Esophagus muscularis mucosa (tissue), 4 donors: Measurements from ENCODE around the gene AIF1L. TPM values are rescaled to one million over a fixed set of nuclear protein-coding genes. Genes with fewer than 3 reads are reported as not detected.
"Not testable (repeated sequence)": the region's sequence is repeated elsewhere in the genome, so short reads cannot be mapped to it uniquely, and the experiment has no call there.

Experiments
- DNase-seq: peaks from one replicate; pipeline ENCODE4 v3.0.0-alpha.2; 2017; ENCODE audit errors: extremely low spot score
- H3K27ac ChIP-seq, 4 donors: fragments of 200-600 bp; sonication (generic); replicated peaks in 1 of 4; 1 replicate in 3 of 4; 2 replicates in 1 of 4; pipeline ENCODE4 v1.5.1; 2016 to 2019; ENCODE audit warnings: mild to moderate bottlenecking in 1 of 4
- H3K27me3 ChIP-seq, 4 donors: fragments of 200-600 bp; sonication (generic); one replicate each; pipeline versions ENCODE4 v1.5.1 to v1.6.0; 2016 to 2019
- H3K36me3 ChIP-seq, 4 donors: fragments of 200-600 bp; sonication (generic); one replicate each; pipeline ENCODE4 v1.5.1; 2016 to 2019
- H3K4me1 ChIP-seq, 4 donors: fragments of 200-600 bp; sonication (generic); one replicate each; pipeline ENCODE4 v1.5.1; 2016 to 2019
- H3K4me3 ChIP-seq, 4 donors: fragments of 200-600 bp; sonication (generic); 1 replicate in 2 of 4; 2 replicates in 2 of 4; pipeline ENCODE4 v1.5.1; 2016 to 2019; ENCODE audit warnings: mild to moderate bottlenecking in 4 of 4, moderate library complexity in 1 of 4
- H3K9me3 ChIP-seq, 4 donors: fragments of 200-600 bp; sonication (generic); 1 replicate in 3 of 4; 2 replicates in 1 of 4; pipeline ENCODE4 v1.5.1; 2016 to 2019
- EP300 ChIP-seq: sonication (generic); formaldehyde crosslinking; IDR thresholded peaks from one replicate; pipeline ENCODE4 v1.6.1; 2017; ENCODE audit warnings: antibody characterized with exemption
- POLR2A ChIP-seq: fragments of 450-650 bp; IDR thresholded peaks from one replicate; pipeline ENCODE4 v1.6.1; 2017; ENCODE audit warnings: antibody characterized with exemption, moderate library complexity, mild to moderate bottlenecking, low read depth
- POLR2AphosphoS5 ChIP-seq, 2 donors: sonication (generic); formaldehyde crosslinking; IDR thresholded peaks; one replicate each; pipeline ENCODE4 v1.6.1; 2017; ENCODE audit warnings: antibody characterized with exemption in 2 of 2
- WGBS: methylation state at CpG from one replicate; pipeline ENCODE4 v1.1.5; 2018; 5-methylcytosine and 5-hydroxymethylcytosine counted together
- intact Hi-C: fragments of 100-400 bp; cut with DNase I; formaldehyde crosslinking; loops from one replicate; pipeline ENCODE4 v1.15.1; 2023
- total RNA-seq, 4 donors: library from RNA; depleted of rRNA; stranded (reverse); fragments of >200 nt; gene quantifications; one replicate each; pipeline versions ENCODE4 v1.1.0 to v1.2.1, GENCODE V29; 2016
- TF ChIP-seq, protein P1 (sequence below), 3 experiments: fragments of 200-600 bp in 2 of 3; fragments of 450-650 bp in 1 of 3; sonication (generic) in 2 of 3; IDR thresholded peaks; one replicate each; pipeline ENCODE4 v1.5.1; 2017 to 2019; ENCODE audit warnings: antibody characterized with exemption in 3 of 3, mild to moderate bottlenecking in 2 of 3, moderate library complexity in 1 of 3

Gene AIF1L
- total RNA-seq, 4 donors from 2014 or later: 9.1 to 24.8 (median 19.3) TPM

DNA sequence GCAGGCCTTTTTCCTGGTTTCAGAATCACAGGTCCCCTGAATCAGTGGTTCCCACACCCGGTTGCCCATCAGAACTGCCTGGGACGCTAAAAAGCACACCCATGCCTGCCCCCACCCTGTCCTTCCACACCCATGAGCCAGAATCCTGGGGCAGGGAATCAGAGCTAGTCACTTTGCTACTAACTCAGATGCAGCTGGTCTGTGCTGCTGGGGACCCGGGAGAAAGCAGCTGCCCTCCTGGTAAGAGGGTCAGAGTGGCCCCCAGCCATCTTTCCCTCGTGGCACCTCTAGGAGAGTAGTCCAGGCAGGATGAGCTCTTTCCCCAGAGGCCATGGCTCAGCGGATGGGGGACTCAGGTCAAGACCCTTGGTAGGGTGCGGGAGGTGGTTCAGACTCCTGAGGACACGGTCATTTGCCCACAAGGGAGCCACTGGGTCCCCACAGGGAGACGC is 17.8 kb downstream of the AIF1L start:
- WGBS: 87% methylated on average over 7 of the region's 8 CpGs
- DNase-seq: no peak
- TF ChIP-seq EP300 (no peak), POLR2A (no peak)
- TF ChIP-seq, protein P1, sequence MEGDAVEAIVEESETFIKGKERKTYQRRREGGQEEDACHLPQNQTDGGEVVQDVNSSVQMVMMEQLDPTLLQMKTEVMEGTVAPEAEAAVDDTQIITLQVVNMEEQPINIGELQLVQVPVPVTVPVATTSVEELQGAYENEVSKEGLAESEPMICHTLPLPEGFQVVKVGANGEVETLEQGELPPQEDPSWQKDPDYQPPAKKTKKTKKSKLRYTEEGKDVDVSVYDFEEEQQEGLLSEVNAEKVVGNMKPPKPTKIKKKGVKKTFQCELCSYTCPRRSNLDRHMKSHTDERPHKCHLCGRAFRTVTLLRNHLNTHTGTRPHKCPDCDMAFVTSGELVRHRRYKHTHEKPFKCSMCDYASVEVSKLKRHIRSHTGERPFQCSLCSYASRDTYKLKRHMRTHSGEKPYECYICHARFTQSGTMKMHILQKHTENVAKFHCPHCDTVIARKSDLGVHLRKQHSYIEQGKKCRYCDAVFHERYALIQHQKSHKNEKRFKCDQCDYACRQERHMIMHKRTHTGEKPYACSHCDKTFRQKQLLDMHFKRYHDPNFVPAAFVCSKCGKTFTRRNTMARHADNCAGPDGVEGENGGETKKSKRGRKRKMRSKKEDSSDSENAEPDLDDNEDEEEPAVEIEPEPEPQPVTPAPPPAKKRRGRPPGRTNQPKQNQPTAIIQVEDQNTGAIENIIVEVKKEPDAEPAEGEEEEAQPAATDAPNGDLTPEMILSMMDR (IDR thresholded peaks at IDR 0.05): no peak
- Histone ChIP-seq H3K27me3 (peaks cover 0 to 19% (median 0%) of the 10 kb centered on the region in 4 donors), H3K9me3 (no peaks in the 10 kb centered on the region), H3K4me3 (no peak overlapping the region), H3K36me3 (peaks cover 0 to 61% (median 0%) of the 10 kb centered on the region in 4 donors), H3K27ac (no peak overlapping the region), H3K4me1 (peaks cover 0 to 17% (median 7%) of the 10 kb centered on the region in 4 donors)
- intact Hi-C loops: no loop called here

DNA sequence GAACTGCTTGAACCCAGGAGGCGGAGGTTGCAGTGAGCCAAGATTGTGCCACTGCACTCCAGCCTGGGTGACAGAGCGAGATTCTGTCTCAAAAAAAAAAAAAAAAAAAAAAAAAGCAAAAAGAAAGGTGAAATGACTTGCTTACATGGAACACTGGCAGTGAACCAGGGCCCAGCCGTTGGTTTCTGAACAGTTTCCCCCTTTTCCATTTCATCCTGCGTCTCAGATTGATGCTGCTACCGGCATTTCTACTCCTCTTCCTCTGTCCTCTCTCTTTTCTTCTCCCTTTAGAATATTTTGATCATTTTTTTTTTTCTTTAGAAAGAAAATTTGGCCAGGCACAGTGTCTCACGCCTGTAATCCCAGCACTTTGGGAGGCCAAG is 19.0 kb downstream of the AIF1L start:
- DNase-seq, H3K27ac ChIP-seq, intact Hi-C loops, H3K4me3 ChIP-seq, H3K9me3 ChIP-seq: not testable (repeated sequence)
- H3K4me1 ChIP-seq: peaks cover 0 to 17% (median 7%) of the 10 kb centered on the region in 4 donors
- H3K27me3 ChIP-seq: peaks cover 0 to 19% (median 0%) of the 10 kb centered on the region in 4 donors
- 89% methylated on average over 6 of the region's 6 CpGs for WGBS
- peaks cover 0 to 62% (median 10%) of the 10 kb centered on the region in 4 donors for H3K36me3 ChIP-seq

DNA sequence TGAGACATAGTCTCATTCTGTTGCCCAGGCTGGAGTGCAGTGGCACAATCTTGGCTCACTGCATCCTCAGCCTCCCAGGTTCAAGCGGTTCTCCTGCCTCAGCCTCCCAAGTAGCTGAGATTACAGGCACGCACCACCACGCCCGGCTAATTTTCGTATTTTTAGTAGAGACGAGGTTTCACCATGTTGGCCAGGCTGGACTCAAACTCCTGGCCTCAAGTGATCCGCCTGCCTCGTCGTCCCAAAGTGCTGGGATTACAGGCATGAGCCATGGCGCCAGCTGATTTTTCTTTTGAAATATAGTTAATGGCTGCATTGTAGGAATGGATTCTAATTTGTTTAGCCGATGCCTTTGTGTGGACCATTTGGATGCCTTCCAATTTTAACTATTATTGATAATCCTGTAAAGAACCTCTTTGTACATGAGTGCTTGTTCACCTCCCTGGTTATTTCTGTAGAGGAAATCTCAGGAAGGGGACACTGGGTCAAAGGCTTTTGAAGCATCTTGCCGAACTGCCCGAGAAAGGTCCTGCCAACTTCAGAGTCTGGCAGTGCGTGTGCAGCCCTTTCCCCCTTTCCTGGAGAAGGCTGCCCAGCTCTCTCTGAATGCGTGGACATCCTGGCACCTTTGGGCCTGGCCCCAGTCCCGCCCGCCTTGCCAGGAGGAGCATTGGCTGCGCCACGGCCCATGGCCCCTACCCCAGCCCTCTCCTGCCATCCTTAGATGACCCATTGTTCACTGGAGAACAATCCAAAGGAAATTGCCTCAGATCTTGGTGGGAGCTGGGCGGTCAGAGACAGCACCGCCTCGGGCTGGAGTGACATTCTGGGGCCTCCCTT is 20.2 kb downstream of the AIF1L start:
- Histone ChIP-seq H3K4me3 (no peak overlapping the region), H3K4me1 (peaks cover 0 to 17% (median 6%) of the 10 kb centered on the region in 4 donors), H3K9me3 (no peaks in the 10 kb centered on the region), H3K27me3 (peaks cover 0 to 24% (median 0%) of the 10 kb centered on the region in 4 donors), H3K36me3 (peaks cover 0 to 68% (median 10%) of the 10 kb centered on the region in 4 donors), H3K27ac (peak overlapping the region in 3 of 4 donors; percentile 38 to 66 (median 44))
- no peak for DNase-seq
- intact Hi-C loops: no loop called here
- 83% methylated on average over 22 of the region's 22 CpGs for WGBS
- no peak for TF ChIP-seq POLR2AphosphoS5 (IDR thresholded peaks at IDR 0.05)
- TF ChIP-seq POLR2A: no peak
- TF ChIP-seq, protein P1 (IDR thresholded peaks at IDR 0.05): no peak
- no peak for TF ChIP-seq EP300

DNA sequence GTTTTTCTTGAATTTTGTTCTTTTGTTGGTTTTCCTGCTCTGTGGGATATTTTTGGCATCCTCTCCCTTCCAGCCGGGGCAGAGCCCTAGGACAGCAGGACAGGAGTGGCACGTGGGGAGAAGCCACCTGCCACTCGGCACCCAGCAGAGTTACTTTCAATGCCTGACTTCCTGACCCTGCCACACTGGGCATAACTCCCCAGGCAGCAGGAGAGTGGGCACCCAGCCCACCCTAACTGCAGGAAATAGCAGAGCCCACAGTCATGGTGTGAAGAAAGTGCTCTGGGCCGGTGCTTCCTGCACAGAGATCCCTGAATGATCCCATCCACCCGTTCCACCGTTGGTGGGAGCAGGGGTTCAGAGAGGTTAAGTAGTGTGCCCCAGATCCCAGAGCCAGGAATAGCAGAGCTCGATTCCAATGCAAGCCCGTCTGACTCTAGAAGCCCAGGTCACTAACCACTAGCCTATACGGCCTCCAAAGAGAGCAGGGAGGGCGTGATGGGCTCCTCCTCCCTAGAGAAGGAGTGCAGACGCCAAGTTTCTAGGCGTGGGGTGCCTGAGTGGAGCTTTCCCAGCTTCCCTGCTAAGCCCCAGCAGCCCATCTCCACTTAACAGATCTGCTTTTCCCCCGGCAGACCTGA is 20.9 kb downstream of the AIF1L start:
- intact Hi-C loops: no loop called here
- WGBS: 66% methylated on average over 13 of the region's 13 CpGs
- peak overlapping the region; percentile 11 to 66 (median 41) for H3K27ac ChIP-seq

More for the DNA sequence above, 20.9 kb downstream of the AIF1L start:
- Histone ChIP-seq H3K4me3 (no peak overlapping the region), H3K36me3 (peaks cover 0 to 68% (median 10%) of the 10 kb centered on the region in 4 donors), H3K27me3 (peaks cover 0 to 19% (median 0%) of the 10 kb centered on the region in 4 donors), H3K9me3 (no peaks in the 10 kb centered on the region), H3K4me1 (peaks cover 0 to 12% (median 2%) of the 10 kb centered on the region in 4 donors)
- no peak for TF ChIP-seq POLR2AphosphoS5 (IDR thresholded peaks at IDR 0.05)
- TF ChIP-seq, protein P1 (IDR thresholded peaks at IDR 0.05): no peak
- no peak for TF ChIP-seq EP300
- TF ChIP-seq POLR2A: no peak
- no peak for DNase-seq
